HepG2 (cell line): ENCODE measurements around the gene RBM47. TPM values are rescaled to one million over a fixed set of nuclear protein-coding genes. Genes with fewer than 3 reads are reported as not detected.

ENCODE experiments used
- ELF4 ChIP-seq: sonication (generic); formaldehyde crosslinking; IDR thresholded peaks from 2 replicates; pipeline ENCODE4 v1.5.0; 2020; ENCODE audit warnings: missing genetic modification reagents, mild to moderate bottlenecking, moderate library complexity, borderline replicate concordance
- EP300 ChIP-seq, 3 experiments: sonication (generic) in 1 of 3; formaldehyde crosslinking in 1 of 3; IDR thresholded peaks; 2 replicates each; pipeline versions ENCODE4 v1.5.1 to v1.6.1; 2011 to 2020; ENCODE audit warnings: low read depth in 2 of 3, low read length in 2 of 3, borderline replicate concordance in 1 of 3, improper control_type of control experiment in 1 of 3, mild to moderate bottlenecking in 1 of 3, missing genetic modification reagents in 1 of 3, moderate library complexity in 1 of 3
- HCFC1 ChIP-seq: fragments of 150-350 bp; IDR thresholded peaks from 2 replicates; pipeline ENCODE4 v1.6.1; 2014; ENCODE audit warnings: low read depth, low read length
- HOXA3 ChIP-seq: sonication (generic); formaldehyde crosslinking; IDR thresholded peaks from 2 replicates; pipeline ENCODE4 v1.5.0; 2020; ENCODE audit warnings: missing genetic modification reagents
- MLLT10 ChIP-seq: sonication (generic); formaldehyde crosslinking; IDR thresholded peaks from 2 replicates; pipeline ENCODE4 v1.4.0; 2020; ENCODE audit warnings: missing genetic modification reagents
- SNAI1 ChIP-seq: sonication (generic); formaldehyde crosslinking; IDR thresholded peaks from 2 replicates; pipeline ENCODE4 v1.5.0; 2020; ENCODE audit warnings: mild to moderate bottlenecking, missing genetic modification reagents, borderline replicate concordance
- TBX2 ChIP-seq: sonication (generic); formaldehyde crosslinking; IDR thresholded peaks from 2 replicates; pipeline ENCODE4 v1.5.0; 2020; ENCODE audit warnings: missing genetic modification reagents, mild to moderate bottlenecking, borderline replicate concordance
- ZBTB39 ChIP-seq: sonication (generic); formaldehyde crosslinking; IDR thresholded peaks from 2 replicates; pipeline ENCODE4 v1.5.0; 2020; ENCODE audit warnings: missing genetic modification reagents
- ZNF234 ChIP-seq: sonication (generic); formaldehyde crosslinking; conservative IDR thresholded peaks from 2 replicates; pipeline ENCODE4 v1.5.1; 2020; ENCODE audit warnings: mild to moderate bottlenecking, missing genetic modification reagents
- ZNF30 ChIP-seq: sonication (generic); formaldehyde crosslinking; IDR thresholded peaks from 2 replicates; pipeline ENCODE4 v1.5.0; 2020; ENCODE audit warnings: mild to moderate bottlenecking, missing genetic modification reagents
- ZNF484 ChIP-seq: sonication (generic); formaldehyde crosslinking; IDR thresholded peaks from 2 replicates; pipeline ENCODE4 v1.5.1; 2020; ENCODE audit warnings: mild to moderate bottlenecking, low read depth, missing genetic modification reagents, borderline replicate concordance
- ZNF550 ChIP-seq: sonication (generic); formaldehyde crosslinking; IDR thresholded peaks from 2 replicates; pipeline ENCODE4 v1.4.0; 2020; ENCODE audit warnings: mild to moderate bottlenecking, missing genetic modification reagents, borderline replicate concordance
- ZNF672 ChIP-seq: sonication (generic); formaldehyde crosslinking; IDR thresholded peaks from 2 replicates; pipeline ENCODE4 v1.8.1; 2022; ENCODE audit warnings: missing genetic modification reagents
- ZNF687 ChIP-seq: sonication (generic); formaldehyde crosslinking; IDR thresholded peaks from 2 replicates; pipeline ENCODE4 v1.5.1; 2020; ENCODE audit warnings: mild to moderate bottlenecking, missing genetic modification reagents, moderate library complexity
- ZNF800 ChIP-seq: sonication (generic); formaldehyde crosslinking; IDR thresholded peaks from 2 replicates; pipeline ENCODE4 v1.4.0; 2020; ENCODE audit warnings: missing genetic modification reagents
- polyA plus RNA-seq, 8 experiments: library from polyadenylated mRNA; depleted of rRNA in 3 of 8; stranded (reverse) in 7 of 8; unstranded in 1 of 8; fragments of >200 nt; fragmentation: Illumina TruSeq in 4 of 8; extraction: Trizol in 4 of 8; gene quantifications; 2 replicates each; pipeline versions ENCODE4 v1.2.1 to v1.2.3, GENCODE V29; 2011 to 2016; ENCODE audit warnings: low read depth in 4 of 8, missing spikeins in 1 of 8, mixed read lengths in 1 of 8; ENCODE audit not compliant: insufficient read depth in 1 of 8
- total RNA-seq, 5 experiments: library from RNA; depleted of rRNA; stranded (reverse); fragments of >200 nt; fragmentation: Illumina TruSeq; extraction: Trizol; gene quantifications; 2 replicates each; pipeline ENCODE4 v1.2.3, GENCODE V29; 2016; ENCODE audit warnings: low read depth in 1 of 5
- TF ChIP-seq, protein P1 (sequence below): conservative IDR thresholded peaks from 2 replicates; pipeline ENCODE4 v1.6.1; 2018; ENCODE audit warnings: missing genetic modification reagents

RBM47 gene
- total and polyA plus RNA-seq, 2 of the 13 experiments (the other 11 are each of a cell fraction or from before 2014, with no cell fraction given): 1.2 to 2.5 TPM

GRCh38 chr4:40515398-40516293 is 114.0 kb downstream of the RBM47 start (continued):
- TF ChIP-seq ZNF234: no peak
- no peak for TF ChIP-seq MLLT10 (CRISPR knock-in tag)
- no peak for TF ChIP-seq ZNF30 (CRISPR knock-in tag)
- TF ChIP-seq ZNF672 (CRISPR knock-in tag): no peak
- 0 out of 4 replicates have a peak, but pooled peaks of 1 of the 2 experiments have one; percentile 19 for TF ChIP-seq EP300 (IDR thresholded peaks at IDR 0.05; ENCODE audit: low read depth in 2 of 2, low read length in 2 of 2)
- peak; percentile 30; the same call in 1 of the 2 replicates for TF ChIP-seq EP300 (CRISPR knock-in tag; IDR thresholded peaks at IDR 0.05; ENCODE audit: borderline replicate concordance)
- TF ChIP-seq ZNF800: no peak
- TF ChIP-seq, protein P1, sequence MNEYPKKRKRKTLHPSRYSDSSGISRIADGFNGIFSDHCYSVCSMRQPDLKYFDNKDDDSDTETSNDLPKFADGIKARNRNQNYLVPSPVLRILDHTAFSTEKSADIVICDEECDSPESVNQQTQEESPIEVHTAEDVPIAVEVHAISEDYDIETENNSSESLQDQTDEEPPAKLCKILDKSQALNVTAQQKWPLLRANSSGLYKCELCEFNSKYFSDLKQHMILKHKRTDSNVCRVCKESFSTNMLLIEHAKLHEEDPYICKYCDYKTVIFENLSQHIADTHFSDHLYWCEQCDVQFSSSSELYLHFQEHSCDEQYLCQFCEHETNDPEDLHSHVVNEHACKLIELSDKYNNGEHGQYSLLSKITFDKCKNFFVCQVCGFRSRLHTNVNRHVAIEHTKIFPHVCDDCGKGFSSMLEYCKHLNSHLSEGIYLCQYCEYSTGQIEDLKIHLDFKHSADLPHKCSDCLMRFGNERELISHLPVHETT: no peak
- TF ChIP-seq ZBTB39 (CRISPR knock-in tag): no peak
- TF ChIP-seq TBX2 (CRISPR knock-in tag): peak; percentile 50; the same call in 1 of the 2 replicates
- no peak for TF ChIP-seq SNAI1 (CRISPR knock-in tag)
- TF ChIP-seq ZNF484 (CRISPR knock-in tag): no peak
- TF ChIP-seq ZNF550: no peak
- TF ChIP-seq ZNF687 (CRISPR knock-in tag): peak; percentile 40
- TF ChIP-seq HOXA3 (CRISPR knock-in tag): peak; percentile 54; the same call in 1 of the 2 replicates
- TF ChIP-seq ELF4: no peak
- no peak for TF ChIP-seq HCFC1
